HCT116 (cell line): ENCODE measurements around the gene C14orf180.

Experiments
- EZH2 ChIP-seq: fragments of 200-600 bp; sonication (generic); IDR thresholded peaks from 2 replicates; pipeline ENCODE4 v1.6.1; 2017; ENCODE audit warnings: antibody characterized with exemption, mixed run types
- JUND ChIP-seq: IDR thresholded peaks from 2 replicates; pipeline ENCODE4 v1.6.1; 2012
- POLR2A ChIP-seq: IDR thresholded peaks from 2 replicates; pipeline ENCODE4 v1.7.0; 2011; ENCODE audit warnings: borderline replicate concordance; ENCODE audit not compliant: insufficient read depth, insufficient read length; ENCODE audit errors: extremely low read depth
- TF ChIP-seq, protein P1 (sequence below), 3 experiments: fragments of 200-600 bp in 1 of 3; sonication (generic) in 1 of 3; IDR thresholded peaks in 2 of 3; conservative IDR thresholded peaks in 1 of 3; 2 replicates each; pipeline ENCODE4 v1.5.1; 2012 to 2017; ENCODE audit warnings: low read depth in 2 of 3, low read length in 2 of 3, antibody characterized with exemption in 1 of 3, borderline replicate concordance in 1 of 3, control low read depth in 1 of 3, mild to moderate bottlenecking in 1 of 3, mixed read lengths in 1 of 3, mixed run types in 1 of 3, moderate library complexity in 1 of 3; ENCODE audit not compliant: insufficient read depth in 1 of 3
- TF ChIP-seq, protein P2 (sequence below): IDR thresholded peaks from 2 replicates; pipeline ENCODE4 v1.6.1; 2012; ENCODE audit warnings: low read depth

DNA sequence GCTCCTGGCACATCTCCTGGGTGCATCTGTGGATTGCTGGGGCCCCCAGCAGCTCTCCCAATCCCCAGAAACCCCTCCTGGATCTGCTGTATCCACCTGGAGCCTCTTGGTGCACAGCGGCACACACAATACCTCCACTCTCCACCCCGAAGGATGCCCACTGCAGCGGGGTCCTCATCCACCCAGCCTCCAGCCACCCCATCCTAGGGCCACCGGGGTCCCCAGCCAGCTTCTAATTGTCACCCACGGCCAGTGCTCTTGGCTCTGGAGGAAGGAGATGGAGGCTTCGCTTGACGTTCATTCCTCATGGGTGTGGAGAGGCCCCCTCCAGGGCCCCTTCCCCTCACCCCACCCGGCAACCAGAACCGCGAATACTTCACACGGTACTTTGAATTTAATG, 56.6 kb downstream of the C14orf180 start:
- TF ChIP-seq, protein P1, sequence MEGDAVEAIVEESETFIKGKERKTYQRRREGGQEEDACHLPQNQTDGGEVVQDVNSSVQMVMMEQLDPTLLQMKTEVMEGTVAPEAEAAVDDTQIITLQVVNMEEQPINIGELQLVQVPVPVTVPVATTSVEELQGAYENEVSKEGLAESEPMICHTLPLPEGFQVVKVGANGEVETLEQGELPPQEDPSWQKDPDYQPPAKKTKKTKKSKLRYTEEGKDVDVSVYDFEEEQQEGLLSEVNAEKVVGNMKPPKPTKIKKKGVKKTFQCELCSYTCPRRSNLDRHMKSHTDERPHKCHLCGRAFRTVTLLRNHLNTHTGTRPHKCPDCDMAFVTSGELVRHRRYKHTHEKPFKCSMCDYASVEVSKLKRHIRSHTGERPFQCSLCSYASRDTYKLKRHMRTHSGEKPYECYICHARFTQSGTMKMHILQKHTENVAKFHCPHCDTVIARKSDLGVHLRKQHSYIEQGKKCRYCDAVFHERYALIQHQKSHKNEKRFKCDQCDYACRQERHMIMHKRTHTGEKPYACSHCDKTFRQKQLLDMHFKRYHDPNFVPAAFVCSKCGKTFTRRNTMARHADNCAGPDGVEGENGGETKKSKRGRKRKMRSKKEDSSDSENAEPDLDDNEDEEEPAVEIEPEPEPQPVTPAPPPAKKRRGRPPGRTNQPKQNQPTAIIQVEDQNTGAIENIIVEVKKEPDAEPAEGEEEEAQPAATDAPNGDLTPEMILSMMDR (IDR thresholded peaks at IDR 0.05 in 2 of 3, conservative IDR thresholded peaks at IDR 0.05 in 1 of 3; ENCODE audit: borderline replicate concordance in 1 of 3, insufficient read depth in 1 of 3, low read depth in 2 of 3, low read length in 2 of 3): no peak
- TF ChIP-seq EZH2: no peak
- no peak for TF ChIP-seq POLR2A
- TF ChIP-seq JUND: no peak
- TF ChIP-seq, protein P2, sequence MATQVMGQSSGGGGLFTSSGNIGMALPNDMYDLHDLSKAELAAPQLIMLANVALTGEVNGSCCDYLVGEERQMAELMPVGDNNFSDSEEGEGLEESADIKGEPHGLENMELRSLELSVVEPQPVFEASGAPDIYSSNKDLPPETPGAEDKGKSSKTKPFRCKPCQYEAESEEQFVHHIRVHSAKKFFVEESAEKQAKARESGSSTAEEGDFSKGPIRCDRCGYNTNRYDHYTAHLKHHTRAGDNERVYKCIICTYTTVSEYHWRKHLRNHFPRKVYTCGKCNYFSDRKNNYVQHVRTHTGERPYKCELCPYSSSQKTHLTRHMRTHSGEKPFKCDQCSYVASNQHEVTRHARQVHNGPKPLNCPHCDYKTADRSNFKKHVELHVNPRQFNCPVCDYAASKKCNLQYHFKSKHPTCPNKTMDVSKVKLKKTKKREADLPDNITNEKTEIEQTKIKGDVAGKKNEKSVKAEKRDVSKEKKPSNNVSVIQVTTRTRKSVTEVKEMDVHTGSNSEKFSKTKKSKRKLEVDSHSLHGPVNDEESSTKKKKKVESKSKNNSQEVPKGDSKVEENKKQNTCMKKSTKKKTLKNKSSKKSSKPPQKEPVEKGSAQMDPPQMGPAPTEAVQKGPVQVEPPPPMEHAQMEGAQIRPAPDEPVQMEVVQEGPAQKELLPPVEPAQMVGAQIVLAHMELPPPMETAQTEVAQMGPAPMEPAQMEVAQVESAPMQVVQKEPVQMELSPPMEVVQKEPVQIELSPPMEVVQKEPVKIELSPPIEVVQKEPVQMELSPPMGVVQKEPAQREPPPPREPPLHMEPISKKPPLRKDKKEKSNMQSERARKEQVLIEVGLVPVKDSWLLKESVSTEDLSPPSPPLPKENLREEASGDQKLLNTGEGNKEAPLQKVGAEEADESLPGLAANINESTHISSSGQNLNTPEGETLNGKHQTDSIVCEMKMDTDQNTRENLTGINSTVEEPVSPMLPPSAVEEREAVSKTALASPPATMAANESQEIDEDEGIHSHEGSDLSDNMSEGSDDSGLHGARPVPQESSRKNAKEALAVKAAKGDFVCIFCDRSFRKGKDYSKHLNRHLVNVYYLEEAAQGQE: no peak
